GM06990 (cell line): ENCODE data around the gene DAGLA.

Experiments used
- DNase-seq: peaks from one replicate; pipeline ENCODE4 v3.0.0-alpha.2; 2011; ENCODE audit not compliant: insufficient read length; ENCODE audit errors: extremely low read depth
- H3K27me3 ChIP-seq: replicated peaks from 2 replicates; pipeline ENCODE4 v1.6.0; 2011; ENCODE audit warnings: low read length; ENCODE audit not compliant: control insufficient read depth, insufficient read depth
- H3K36me3 ChIP-seq: 2 replicates; pipeline ENCODE4 v1.5.1; 2011; ENCODE audit warnings: low read length; ENCODE audit not compliant: control insufficient read depth, insufficient read depth
- H3K4me3 ChIP-seq: replicated peaks from 2 replicates; pipeline ENCODE4 v1.5.1; 2011; ENCODE audit warnings: low read depth, mild to moderate bottlenecking, control low read depth, low read length
- CTCF ChIP-seq: IDR thresholded peaks from 2 replicates; pipeline ENCODE4 v1.5.1; 2011; ENCODE audit warnings: low read length, control low read depth, mild to moderate bottlenecking, inconsistent platforms; ENCODE audit not compliant: insufficient read depth, poor library complexity, severe bottlenecking

The DAGLA gene

GRCh38 chr11:61713906-61714305 lies 33.7 kb downstream of the DAGLA start:
- no peaks in the 10 kb centered on the region for H3K27me3 ChIP-seq
- DNase-seq, result no peak

GRCh38 chr11:61714316-61714715 lies 34.1 kb downstream of the DAGLA start:
- H3K4me3 ChIP-seq, result no peak overlapping the region
- no peaks in the 10 kb centered on the region for H3K36me3 ChIP-seq
- DNase-seq, result no peak
- no peak for TF ChIP-seq CTCF
- H3K27me3 ChIP-seq, result no peaks in the 10 kb centered on the region

More at GRCh38 chr11:61713906-61714305, 33.7 kb downstream of the DAGLA start:
- no peak overlapping the region for H3K4me3 ChIP-seq
- TF ChIP-seq CTCF, result no peak
- H3K36me3 ChIP-seq, result no peaks in the 10 kb centered on the region

- TF ChIP-seq CTCF, result no peak
- H3K27me3 ChIP-seq, result no peaks in the 10 kb centered on the region
Measured at GRCh38 chr11:61714916-61715315, 34.7 kb downstream of the DAGLA start.

GRCh38 chr11:61715867-61716266 lies 35.7 kb downstream of the DAGLA start:
- Histone ChIP-seq H3K4me3 (no peak overlapping the region), H3K27me3 (no peaks in the 10 kb centered on the region), H3K36me3 (no peaks in the 10 kb centered on the region)
- TF ChIP-seq CTCF, result no peak
- no peak for DNase-seq

More at GRCh38 chr11:61714916-61715315, 34.7 kb downstream of the DAGLA start:
- DNase-seq, result no peak
- Histone ChIP-seq H3K36me3 (no peaks in the 10 kb centered on the region), H3K4me3 (no peak overlapping the region)

GRCh38 chr11:61716478-61717285 lies 36.5 kb downstream of the DAGLA start:
- DNase-seq, result no peak
- Histone ChIP-seq H3K4me3 (no peak overlapping the region), H3K27me3 (no peaks in the 10 kb centered on the region), H3K36me3 (no peaks in the 10 kb centered on the region)
- TF ChIP-seq CTCF, result no peak
